CD4-positive, alpha-beta T cell treated with Interleukin-17A for 1 hour (primary cell): Measurements from ENCODE around the gene SENP1.

Source experiments
- DNase-seq: peaks from one replicate; pipeline ENCODE4 v3.0.0-alpha.2; 2020

The SENP1 gene

GRCh38 chr12:48063530-48063929 is 42.3 kb downstream of the SENP1 start:
- DNase-seq: no peak

GRCh38 chr12:48061938-48062719 is 43.8 kb downstream of the SENP1 start:
- no peak for DNase-seq

GRCh38 chr12:48060474-48060873 is 45.4 kb downstream of the SENP1 start:
- DNase-seq: no peak

- DNase-seq: no peak
Measured at GRCh38 chr12:48058771-48059170, 47.1 kb downstream of the SENP1 start.

GRCh38 chr12:48054955-48055821 is 50.7 kb downstream of the SENP1 start:
- no peak for DNase-seq

GRCh38 chr12:48053883-48054282 is 52.0 kb downstream of the SENP1 start:
- DNase-seq: no peak

- DNase-seq: no peak
Measured at GRCh38 chr12:48053122-48053521, 52.8 kb downstream of the SENP1 start.

GRCh38 chr12:48051681-48052080 is 54.2 kb downstream of the SENP1 start:
- no peak for DNase-seq

- DNase-seq: no peak
Measured at GRCh38 chr12:48050174-48050573, 55.7 kb downstream of the SENP1 start.

- DNase-seq: no peak
Measured at GRCh38 chr12:48045965-48046518, 59.8 kb downstream of the SENP1 start.

- DNase-seq: no peak
Measured at GRCh38 chr12:48045061-48045846, 60.6 kb downstream of the SENP1 start.

- DNase-seq: no peak
Measured at GRCh38 chr12:48044396-48044795, 61.5 kb downstream of the SENP1 start.

- no peak for DNase-seq
Measured at GRCh38 chr12:48043771-48044170, 62.1 kb downstream of the SENP1 start.

- no peak for DNase-seq
Measured at GRCh38 chr12:48041591-48042423, 64.1 kb downstream of the SENP1 start.

GRCh38 chr12:48040354-48040753 is 65.5 kb downstream of the SENP1 start:
- DNase-seq: no peak

- DNase-seq: no peak
Measured at GRCh38 chr12:48039151-48039550, 66.7 kb downstream of the SENP1 start.

GRCh38 chr12:48038085-48038484 is 67.8 kb downstream of the SENP1 start:
- no peak for DNase-seq

- DNase-seq: no peak
Measured at GRCh38 chr12:48037267-48037915, 68.5 kb downstream of the SENP1 start.

GRCh38 chr12:48036818-48037217 is 69.1 kb downstream of the SENP1 start:
- no peak for DNase-seq

- DNase-seq: no peak
Measured at GRCh38 chr12:48034835-48035805, 70.8 kb downstream of the SENP1 start.
